Astrocyte (in vitro differentiated cells and primary cell): ENCODE data around the gene NEURL1.

ENCODE experiments used
- EZH2 ChIP-seq: IDR thresholded peaks from 2 replicates; pipeline ENCODE4 v1.6.1; 2012; ENCODE audit warnings: mild to moderate bottlenecking, low read length, inconsistent platforms; ENCODE audit not compliant: insufficient read depth
- TF ChIP-seq, protein P1 (sequence below): IDR thresholded peaks from 2 replicates; pipeline ENCODE4 v1.5.1; 2011; ENCODE audit warnings: low read depth, mild to moderate bottlenecking, inconsistent platforms, low read length, moderate library complexity; ENCODE audit not compliant: insufficient read depth

DNA sequence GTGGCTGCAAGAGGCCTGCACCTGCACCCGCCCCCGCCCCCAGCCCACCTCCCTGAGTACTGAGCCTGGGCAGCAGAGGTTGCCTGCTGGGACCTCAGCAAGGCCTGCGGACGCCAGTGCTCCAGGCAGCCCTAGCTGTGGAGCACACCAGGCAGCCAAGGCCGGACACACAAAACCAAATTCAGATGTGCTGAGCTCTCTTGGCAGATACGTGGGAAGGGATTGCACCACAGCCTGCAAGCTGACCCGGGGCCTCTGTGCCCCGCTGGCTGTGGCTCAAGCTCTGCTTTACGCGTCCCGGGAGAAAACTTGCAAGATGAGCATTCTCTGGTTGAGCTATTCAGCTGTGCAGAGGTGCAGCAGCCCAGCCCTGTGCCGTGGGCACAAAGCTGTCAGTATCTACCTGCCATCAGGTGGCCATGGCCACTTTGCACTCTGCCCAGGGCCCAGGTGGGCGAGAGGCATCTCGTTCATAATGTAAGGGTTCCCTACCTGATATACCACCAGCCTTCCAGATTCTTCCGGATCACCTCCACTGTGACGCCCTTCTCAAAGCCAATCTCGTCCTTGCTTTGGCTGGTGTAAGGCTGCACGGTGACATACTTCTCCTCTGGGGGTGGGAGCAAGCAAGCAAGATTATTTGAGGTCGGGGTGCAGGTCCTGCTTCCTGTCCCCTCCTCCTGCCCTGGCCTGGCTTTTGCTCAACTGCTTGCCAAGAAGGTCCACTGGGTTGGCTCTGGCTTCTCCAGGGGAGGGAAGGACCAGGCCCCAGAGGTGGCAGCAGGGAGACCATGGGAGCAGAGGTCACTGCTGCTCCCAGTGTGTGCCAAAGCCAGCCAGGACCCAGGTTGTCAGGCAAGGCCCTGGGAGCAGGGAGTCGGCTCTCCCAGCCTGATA, 123.4 kb downstream of the NEURL1 start:
- TF ChIP-seq, protein P1, sequence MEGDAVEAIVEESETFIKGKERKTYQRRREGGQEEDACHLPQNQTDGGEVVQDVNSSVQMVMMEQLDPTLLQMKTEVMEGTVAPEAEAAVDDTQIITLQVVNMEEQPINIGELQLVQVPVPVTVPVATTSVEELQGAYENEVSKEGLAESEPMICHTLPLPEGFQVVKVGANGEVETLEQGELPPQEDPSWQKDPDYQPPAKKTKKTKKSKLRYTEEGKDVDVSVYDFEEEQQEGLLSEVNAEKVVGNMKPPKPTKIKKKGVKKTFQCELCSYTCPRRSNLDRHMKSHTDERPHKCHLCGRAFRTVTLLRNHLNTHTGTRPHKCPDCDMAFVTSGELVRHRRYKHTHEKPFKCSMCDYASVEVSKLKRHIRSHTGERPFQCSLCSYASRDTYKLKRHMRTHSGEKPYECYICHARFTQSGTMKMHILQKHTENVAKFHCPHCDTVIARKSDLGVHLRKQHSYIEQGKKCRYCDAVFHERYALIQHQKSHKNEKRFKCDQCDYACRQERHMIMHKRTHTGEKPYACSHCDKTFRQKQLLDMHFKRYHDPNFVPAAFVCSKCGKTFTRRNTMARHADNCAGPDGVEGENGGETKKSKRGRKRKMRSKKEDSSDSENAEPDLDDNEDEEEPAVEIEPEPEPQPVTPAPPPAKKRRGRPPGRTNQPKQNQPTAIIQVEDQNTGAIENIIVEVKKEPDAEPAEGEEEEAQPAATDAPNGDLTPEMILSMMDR, result no peak
- TF ChIP-seq EZH2, result no peak
